Measurements from ENCODE around the gene GHR.

GHR gene

GRCh38 chr5:42767491-42768105 is 344.4 kb downstream of the GHR start:
- Histone ChIP-seq H3K36me3 (ENCODE audit: control insufficient read depth in 2 of 2, insufficient read depth in 2 of 2, low read length in 2 of 2) (no peaks in the 10 kb centered on the region), H3K4me1 (ENCODE audit: control insufficient read depth, insufficient read depth, low read length) (no peaks in the 10 kb centered on the region), H3K27me3 (ENCODE audit: control insufficient read depth in 1 of 2, insufficient read depth in 2 of 2, low read length in 2 of 2) (no peaks in the 10 kb centered on the region), H3K9me3 (ENCODE audit: control insufficient read depth in 2 of 2, low read length in 2 of 2) (no peaks in the 10 kb centered on the region), H3K4me3 (ENCODE audit: low read length in 2 of 2) (no peak overlapping the region), H3K9ac (ENCODE audit: low read length in 2 of 2) (no peak overlapping the region), H3K27ac (ENCODE audit: low read length) (no peak overlapping the region)

- Histone ChIP-seq H3K9ac (ENCODE audit: low read length in 2 of 2) (no peak overlapping the region), H3K27me3 (ENCODE audit: control insufficient read depth in 1 of 2, insufficient read depth in 2 of 2, low read length in 2 of 2) (no peaks in the 10 kb centered on the region)
Observed at GRCh38 chr5:42768106-42768504, 344.9 kb downstream of the GHR start.

DNA sequence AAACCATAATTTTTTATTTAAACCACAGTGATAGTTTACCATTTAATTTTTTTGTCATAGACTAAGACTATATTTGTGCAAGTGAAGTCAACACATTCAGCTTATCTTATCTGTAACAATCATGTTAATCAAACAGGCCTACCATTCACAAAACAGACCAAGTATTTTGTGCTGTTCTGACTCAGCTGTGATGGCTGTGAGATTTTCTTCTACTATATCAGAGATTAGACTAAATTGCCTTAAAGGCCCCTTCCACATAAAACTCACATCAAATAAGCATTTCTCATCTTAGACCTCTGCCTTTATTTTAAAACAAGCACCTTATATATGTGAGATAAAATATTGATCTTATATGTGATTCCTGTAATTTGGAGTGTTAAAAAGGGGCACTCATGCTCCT is 346.8 kb downstream of the GHR start:
- Histone ChIP-seq H3K9me3 (ENCODE audit: control insufficient read depth in 2 of 2, low read length in 2 of 2) (no peaks in the 10 kb centered on the region), H3K27ac (ENCODE audit: low read length) (no peak overlapping the region), H3K4me1 (ENCODE audit: control insufficient read depth, insufficient read depth, low read length) (no peaks in the 10 kb centered on the region), H3K36me3 (ENCODE audit: control insufficient read depth in 2 of 2, insufficient read depth in 2 of 2, low read length in 2 of 2) (no peaks in the 10 kb centered on the region), H3K9ac (ENCODE audit: low read length in 2 of 2) (no peak overlapping the region), H3K4me3 (ENCODE audit: low read length in 2 of 2) (no peak overlapping the region), H3K27me3 (ENCODE audit: control insufficient read depth in 1 of 2, insufficient read depth in 2 of 2, low read length in 2 of 2) (no peaks in the 10 kb centered on the region)

More at GRCh38 chr5:42768106-42768504, 344.9 kb downstream of the GHR start:
- no peak overlapping the region for H3K4me3 ChIP-seq (ENCODE audit: low read length in 2 of 2)
- no peaks in the 10 kb centered on the region for H3K4me1 ChIP-seq (ENCODE audit: control insufficient read depth, insufficient read depth, low read length)
- H3K9me3 ChIP-seq (ENCODE audit: control insufficient read depth in 2 of 2, low read length in 2 of 2), result no peaks in the 10 kb centered on the region
- no peak overlapping the region for H3K27ac ChIP-seq (ENCODE audit: low read length)
- no peaks in the 10 kb centered on the region for H3K36me3 ChIP-seq (ENCODE audit: control insufficient read depth in 2 of 2, insufficient read depth in 2 of 2, low read length in 2 of 2)

All from stomach smooth muscle (tissue), 2 donors.